SK-N-SH treated with all-trans-retinoic acid at 6 μM for 48 hours (cell line): ENCODE results near the gene EPHX1.

Experiments used
- ATAC-seq: fragments of 200-7000 bp; cut with Tn5 transposase; 3 replicates; pipeline ENCODE4 v1.9.1; 2020; ENCODE audit warnings: mild to moderate bottlenecking, moderate library complexity
- ARNTL ChIP-seq: fragments of 450-650 bp; formaldehyde crosslinking; IDR thresholded peaks from 2 replicates; pipeline ENCODE4 v1.5.0; 2020; ENCODE audit warnings: low read depth, mild to moderate bottlenecking, moderate library complexity, borderline replicate concordance
- BACH2 ChIP-seq: fragments of 250-450 bp; sonication (Bioruptor Pico); IDR thresholded peaks from 2 replicates; pipeline ENCODE4 v1.9.0; 2021; ENCODE audit warnings: mild to moderate bottlenecking, borderline replicate concordance
- CSDC2 ChIP-seq: fragments of 250-450 bp; sonication (Bioruptor Pico); IDR thresholded peaks from 2 replicates; pipeline ENCODE4 v1.5.0; 2020; ENCODE audit warnings: mild to moderate bottlenecking, moderate library complexity
- ESRRG ChIP-seq: fragments of 250-450 bp; sonication (Bioruptor Pico); IDR thresholded peaks from 2 replicates; pipeline ENCODE4 v1.6.1; 2021; ENCODE audit warnings: mild to moderate bottlenecking
- ISL1 ChIP-seq: fragments of 250-450 bp; sonication (Bioruptor Pico); IDR thresholded peaks from 2 replicates; pipeline ENCODE4 v2.1.2; 2022; ENCODE audit warnings: mild to moderate bottlenecking, moderate library complexity
- OSR1 ChIP-seq: fragments of 250-450 bp; sonication (Bioruptor Pico); IDR thresholded peaks from 2 replicates; pipeline ENCODE4 v1.8.0; 2022; ENCODE audit warnings: moderate library complexity, mild to moderate bottlenecking, inconsistent platforms
- PPARA ChIP-seq: fragments of 250-450 bp; sonication (Bioruptor Pico); IDR thresholded peaks from 2 replicates; pipeline ENCODE4 v1.5.0; 2020; ENCODE audit warnings: mild to moderate bottlenecking, borderline replicate concordance
- SNAI2 ChIP-seq: fragments of 250-450 bp; sonication (Bioruptor Pico); IDR thresholded peaks from 2 replicates; pipeline ENCODE4 v1.5.0; 2020; ENCODE audit warnings: mild to moderate bottlenecking, moderate library complexity
- TCF4 ChIP-seq: fragments of 250-450 bp; sonication (Bioruptor Pico); IDR thresholded peaks from 2 replicates; pipeline ENCODE4 v1.8.0; 2021; ENCODE audit warnings: mild to moderate bottlenecking, moderate library complexity, borderline replicate concordance
- TOX ChIP-seq: fragments of 250-450 bp; sonication (Bioruptor Pico); IDR thresholded peaks from 2 replicates; pipeline ENCODE4 v1.8.0; 2021; ENCODE audit warnings: mild to moderate bottlenecking, moderate library complexity, borderline replicate concordance
- ZC3H10 ChIP-seq: fragments of 250-450 bp; sonication (Bioruptor Pico); IDR thresholded peaks from 2 replicates; pipeline ENCODE4 v1.5.1; 2021; ENCODE audit warnings: mild to moderate bottlenecking, moderate library complexity
- ZFP30 ChIP-seq: fragments of 450-650 bp; formaldehyde crosslinking; IDR thresholded peaks from 2 replicates; pipeline ENCODE4 v1.5.0; 2022; ENCODE audit warnings: mild to moderate bottlenecking, moderate library complexity
- ZNF565 ChIP-seq: fragments of 450-650 bp; formaldehyde crosslinking; conservative IDR thresholded peaks from 2 replicates; pipeline ENCODE4 v1.5.0; 2020; ENCODE audit warnings: low read depth, mild to moderate bottlenecking, moderate library complexity
- ZNF8 ChIP-seq: fragments of 450-650 bp; formaldehyde crosslinking; IDR thresholded peaks from 2 replicates; pipeline ENCODE4 v1.5.0; 2020; ENCODE audit warnings: mild to moderate bottlenecking, moderate library complexity
- TF ChIP-seq, protein P1 (sequence below): fragments of 250-450 bp; sonication (Bioruptor Pico); IDR thresholded peaks from 2 replicates; pipeline ENCODE4 v1.5.0; 2020; ENCODE audit warnings: mild to moderate bottlenecking, moderate library complexity
- TF ChIP-seq, protein P2 (sequence below): fragments of 250-450 bp; sonication (Bioruptor Pico); IDR thresholded peaks from 2 replicates; pipeline ENCODE4 v1.5.1; 2020; ENCODE audit warnings: low read depth, mild to moderate bottlenecking, moderate library complexity
- TF ChIP-seq, protein P3 (sequence below): fragments of 250-450 bp; sonication (Bioruptor Pico); IDR thresholded peaks from 2 replicates; pipeline ENCODE4 v1.5.1; 2021; ENCODE audit warnings: mild to moderate bottlenecking, moderate library complexity
- TF ChIP-seq, protein P4 (sequence below): fragments of 250-450 bp; sonication (Bioruptor Pico); IDR thresholded peaks from 2 replicates; pipeline ENCODE4 v1.8.0; 2020; ENCODE audit warnings: mild to moderate bottlenecking, moderate library complexity, borderline replicate concordance

EPHX1 gene

DNA sequence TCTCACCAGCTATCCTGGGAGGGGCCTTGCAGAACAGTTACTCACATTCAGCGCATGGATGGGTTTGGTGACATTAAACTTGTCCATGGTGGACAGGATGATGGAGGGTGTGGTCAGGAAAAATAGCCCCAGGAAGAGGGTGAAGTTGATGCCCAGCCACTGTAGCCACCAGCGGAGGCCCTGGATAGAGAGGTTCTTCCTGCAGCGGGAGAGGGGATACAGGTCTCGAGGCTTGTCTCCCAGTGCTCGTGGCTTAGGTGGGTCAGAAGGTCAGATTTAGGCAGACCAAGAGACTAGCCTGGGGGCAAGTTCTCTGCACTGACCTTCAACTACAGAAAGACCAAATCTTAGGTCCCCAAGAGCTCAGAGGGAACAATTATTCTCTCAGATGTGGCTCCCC lies 49.2 kb downstream of the EPHX1 start:
- TF ChIP-seq, protein P1, sequence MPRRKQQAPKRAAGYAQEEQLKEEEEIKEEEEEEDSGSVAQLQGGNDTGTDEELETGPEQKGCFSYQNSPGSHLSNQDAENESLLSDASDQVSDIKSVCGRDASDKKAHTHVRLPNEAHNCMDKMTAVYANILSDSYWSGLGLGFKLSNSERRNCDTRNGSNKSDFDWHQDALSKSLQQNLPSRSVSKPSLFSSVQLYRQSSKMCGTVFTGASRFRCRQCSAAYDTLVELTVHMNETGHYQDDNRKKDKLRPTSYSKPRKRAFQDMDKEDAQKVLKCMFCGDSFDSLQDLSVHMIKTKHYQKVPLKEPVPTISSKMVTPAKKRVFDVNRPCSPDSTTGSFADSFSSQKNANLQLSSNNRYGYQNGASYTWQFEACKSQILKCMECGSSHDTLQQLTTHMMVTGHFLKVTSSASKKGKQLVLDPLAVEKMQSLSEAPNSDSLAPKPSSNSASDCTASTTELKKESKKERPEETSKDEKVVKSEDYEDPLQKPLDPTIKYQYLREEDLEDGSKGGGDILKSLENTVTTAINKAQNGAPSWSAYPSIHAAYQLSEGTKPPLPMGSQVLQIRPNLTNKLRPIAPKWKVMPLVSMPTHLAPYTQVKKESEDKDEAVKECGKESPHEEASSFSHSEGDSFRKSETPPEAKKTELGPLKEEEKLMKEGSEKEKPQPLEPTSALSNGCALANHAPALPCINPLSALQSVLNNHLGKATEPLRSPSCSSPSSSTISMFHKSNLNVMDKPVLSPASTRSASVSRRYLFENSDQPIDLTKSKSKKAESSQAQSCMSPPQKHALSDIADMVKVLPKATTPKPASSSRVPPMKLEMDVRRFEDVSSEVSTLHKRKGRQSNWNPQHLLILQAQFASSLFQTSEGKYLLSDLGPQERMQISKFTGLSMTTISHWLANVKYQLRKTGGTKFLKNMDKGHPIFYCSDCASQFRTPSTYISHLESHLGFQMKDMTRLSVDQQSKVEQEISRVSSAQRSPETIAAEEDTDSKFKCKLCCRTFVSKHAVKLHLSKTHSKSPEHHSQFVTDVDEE (CRISPR knock-in tag), result no peak
- TF ChIP-seq ZNF565, result no peak
- no peak for TF ChIP-seq PPARA
- TF ChIP-seq ISL1, result no peak
- TF ChIP-seq ZFP30 (CRISPR knock-in tag), result no peak
- no peak for TF ChIP-seq OSR1 (CRISPR knock-in tag)
- no peak for TF ChIP-seq ARNTL (CRISPR knock-in tag)
- no peak for TF ChIP-seq TCF4 (CRISPR knock-in tag)
- TF ChIP-seq BACH2 (CRISPR knock-in tag), result no peak
- TF ChIP-seq ESRRG (CRISPR knock-in tag), result no peak
- TF ChIP-seq, protein P2, sequence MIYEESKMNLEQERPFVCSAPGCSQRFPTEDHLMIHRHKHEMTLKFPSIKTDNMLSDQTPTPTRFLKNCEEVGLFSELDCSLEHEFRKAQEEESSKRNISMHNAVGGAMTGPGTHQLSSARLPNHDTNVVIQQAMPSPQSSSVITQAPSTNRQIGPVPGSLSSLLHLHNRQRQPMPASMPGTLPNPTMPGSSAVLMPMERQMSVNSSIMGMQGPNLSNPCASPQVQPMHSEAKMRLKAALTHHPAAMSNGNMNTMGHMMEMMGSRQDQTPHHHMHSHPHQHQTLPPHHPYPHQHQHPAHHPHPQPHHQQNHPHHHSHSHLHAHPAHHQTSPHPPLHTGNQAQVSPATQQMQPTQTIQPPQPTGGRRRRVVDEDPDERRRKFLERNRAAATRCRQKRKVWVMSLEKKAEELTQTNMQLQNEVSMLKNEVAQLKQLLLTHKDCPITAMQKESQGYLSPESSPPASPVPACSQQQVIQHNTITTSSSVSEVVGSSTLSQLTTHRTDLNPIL, result no peak
- no peak for TF ChIP-seq TOX
- TF ChIP-seq, protein P3, sequence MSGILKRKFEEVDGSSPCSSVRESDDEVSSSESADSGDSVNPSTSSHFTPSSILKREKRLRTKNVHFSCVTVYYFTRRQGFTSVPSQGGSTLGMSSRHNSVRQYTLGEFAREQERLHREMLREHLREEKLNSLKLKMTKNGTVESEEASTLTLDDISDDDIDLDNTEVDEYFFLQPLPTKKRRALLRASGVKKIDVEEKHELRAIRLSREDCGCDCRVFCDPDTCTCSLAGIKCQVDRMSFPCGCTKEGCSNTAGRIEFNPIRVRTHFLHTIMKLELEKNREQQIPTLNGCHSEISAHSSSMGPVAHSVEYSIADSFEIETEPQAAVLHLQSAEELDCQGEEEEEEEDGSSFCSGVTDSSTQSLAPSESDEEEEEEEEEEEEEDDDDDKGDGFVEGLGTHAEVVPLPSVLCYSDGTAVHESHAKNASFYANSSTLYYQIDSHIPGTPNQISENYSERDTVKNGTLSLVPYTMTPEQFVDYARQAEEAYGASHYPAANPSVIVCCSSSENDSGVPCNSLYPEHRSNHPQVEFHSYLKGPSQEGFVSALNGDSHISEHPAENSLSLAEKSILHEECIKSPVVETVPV (CRISPR knock-in tag), result no peak
- no peak for TF ChIP-seq SNAI2 (CRISPR knock-in tag)
- no peak for ATAC-seq

DNA sequence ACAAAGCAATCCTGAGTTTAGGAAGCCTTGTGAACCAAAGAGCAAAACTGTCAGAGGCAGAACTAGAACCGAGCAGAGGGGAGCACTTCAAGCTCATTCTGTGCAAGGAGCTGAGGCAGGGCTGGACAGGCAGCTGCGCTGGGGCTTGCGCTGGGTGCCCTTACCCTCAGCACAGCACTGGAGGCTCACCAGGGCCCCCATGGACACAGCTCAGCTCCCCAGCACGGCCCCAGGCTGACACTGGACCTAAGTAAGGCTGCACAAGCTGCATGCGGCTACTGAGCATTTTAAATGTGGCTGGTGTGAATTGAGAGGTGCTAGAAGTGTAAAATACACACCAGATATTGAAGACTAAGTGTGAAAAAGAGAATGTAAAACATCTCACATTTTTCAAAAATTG lies 50.2 kb downstream of the EPHX1 start:
- TF ChIP-seq ZC3H10 (CRISPR knock-in tag) (no peak), TOX (no peak), BACH2 (CRISPR knock-in tag) (no peak), ISL1 (no peak), ZFP30 (CRISPR knock-in tag) (no peak), ZNF565 (no peak), ZNF8 (no peak), CSDC2 (no peak), OSR1 (CRISPR knock-in tag) (no peak), PPARA (no peak)
- TF ChIP-seq, protein P1 (CRISPR knock-in tag), result no peak
- TF ChIP-seq, protein P2, result no peak
- TF ChIP-seq, protein P3 (CRISPR knock-in tag), result no peak
- TF ChIP-seq, protein P4, sequence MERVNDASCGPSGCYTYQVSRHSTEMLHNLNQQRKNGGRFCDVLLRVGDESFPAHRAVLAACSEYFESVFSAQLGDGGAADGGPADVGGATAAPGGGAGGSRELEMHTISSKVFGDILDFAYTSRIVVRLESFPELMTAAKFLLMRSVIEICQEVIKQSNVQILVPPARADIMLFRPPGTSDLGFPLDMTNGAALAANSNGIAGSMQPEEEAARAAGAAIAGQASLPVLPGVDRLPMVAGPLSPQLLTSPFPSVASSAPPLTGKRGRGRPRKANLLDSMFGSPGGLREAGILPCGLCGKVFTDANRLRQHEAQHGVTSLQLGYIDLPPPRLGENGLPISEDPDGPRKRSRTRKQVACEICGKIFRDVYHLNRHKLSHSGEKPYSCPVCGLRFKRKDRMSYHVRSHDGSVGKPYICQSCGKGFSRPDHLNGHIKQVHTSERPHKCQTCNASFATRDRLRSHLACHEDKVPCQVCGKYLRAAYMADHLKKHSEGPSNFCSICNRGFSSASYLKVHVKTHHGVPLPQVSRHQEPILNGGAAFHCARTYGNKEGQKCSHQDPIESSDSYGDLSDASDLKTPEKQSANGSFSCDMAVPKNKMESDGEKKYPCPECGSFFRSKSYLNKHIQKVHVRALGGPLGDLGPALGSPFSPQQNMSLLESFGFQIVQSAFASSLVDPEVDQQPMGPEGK (CRISPR knock-in tag), result no peak
- ATAC-seq, result no peak
